SK-N-SH treated with all-trans-retinoic acid at 6 μM for 48 hours (cell line): Measurements from ENCODE around the gene PRKG1.

Experiments
- ATAC-seq: fragments of 200-7000 bp; cut with Tn5 transposase; 3 replicates; pipeline ENCODE4 v1.9.1; 2020; ENCODE audit warnings: mild to moderate bottlenecking, moderate library complexity
- ARNTL ChIP-seq: fragments of 450-650 bp; formaldehyde crosslinking; IDR thresholded peaks from 2 replicates; pipeline ENCODE4 v1.5.0; 2020; ENCODE audit warnings: low read depth, mild to moderate bottlenecking, moderate library complexity, borderline replicate concordance
- BACH2 ChIP-seq: fragments of 250-450 bp; sonication (Bioruptor Pico); IDR thresholded peaks from 2 replicates; pipeline ENCODE4 v1.9.0; 2021; ENCODE audit warnings: mild to moderate bottlenecking, borderline replicate concordance
- CSDC2 ChIP-seq: fragments of 250-450 bp; sonication (Bioruptor Pico); IDR thresholded peaks from 2 replicates; pipeline ENCODE4 v1.5.0; 2020; ENCODE audit warnings: mild to moderate bottlenecking, moderate library complexity
- ESRRG ChIP-seq: fragments of 250-450 bp; sonication (Bioruptor Pico); IDR thresholded peaks from 2 replicates; pipeline ENCODE4 v1.6.1; 2021; ENCODE audit warnings: mild to moderate bottlenecking
- GLIS3 ChIP-seq: fragments of 250-450 bp; sonication (Bioruptor Pico); IDR thresholded peaks from 2 replicates; pipeline ENCODE4 v1.5.0; 2020; ENCODE audit warnings: mild to moderate bottlenecking, moderate library complexity
- ISL1 ChIP-seq: fragments of 250-450 bp; sonication (Bioruptor Pico); IDR thresholded peaks from 2 replicates; pipeline ENCODE4 v2.1.2; 2022; ENCODE audit warnings: mild to moderate bottlenecking, moderate library complexity
- OSR1 ChIP-seq: fragments of 250-450 bp; sonication (Bioruptor Pico); IDR thresholded peaks from 2 replicates; pipeline ENCODE4 v1.8.0; 2022; ENCODE audit warnings: moderate library complexity, mild to moderate bottlenecking, inconsistent platforms
- PATZ1 ChIP-seq: fragments of 250-450 bp; sonication (Bioruptor Pico); IDR thresholded peaks from 2 replicates; pipeline ENCODE4 v1.8.0; 2020; ENCODE audit warnings: mild to moderate bottlenecking, moderate library complexity, borderline replicate concordance
- POU6F1 ChIP-seq: fragments of 250-450 bp; sonication (Bioruptor Pico); IDR thresholded peaks from 2 replicates; pipeline ENCODE4 v1.8.0; 2021; ENCODE audit warnings: low read depth, mild to moderate bottlenecking, moderate library complexity, borderline replicate concordance
- PPARA ChIP-seq: fragments of 250-450 bp; sonication (Bioruptor Pico); IDR thresholded peaks from 2 replicates; pipeline ENCODE4 v1.5.0; 2020; ENCODE audit warnings: mild to moderate bottlenecking, borderline replicate concordance
- RARB ChIP-seq: fragments of 250-450 bp; sonication (Bioruptor Pico); IDR thresholded peaks from 2 replicates; pipeline ENCODE4 v1.8.0; 2021; ENCODE audit warnings: mild to moderate bottlenecking, moderate library complexity
- SNAI2 ChIP-seq: fragments of 250-450 bp; sonication (Bioruptor Pico); IDR thresholded peaks from 2 replicates; pipeline ENCODE4 v1.5.0; 2020; ENCODE audit warnings: mild to moderate bottlenecking, moderate library complexity
- TCF4 ChIP-seq: fragments of 250-450 bp; sonication (Bioruptor Pico); IDR thresholded peaks from 2 replicates; pipeline ENCODE4 v1.8.0; 2021; ENCODE audit warnings: mild to moderate bottlenecking, moderate library complexity, borderline replicate concordance
- TOX ChIP-seq: fragments of 250-450 bp; sonication (Bioruptor Pico); IDR thresholded peaks from 2 replicates; pipeline ENCODE4 v1.8.0; 2021; ENCODE audit warnings: mild to moderate bottlenecking, moderate library complexity, borderline replicate concordance
- TSHZ2 ChIP-seq: fragments of 250-450 bp; sonication (Bioruptor Pico); IDR thresholded peaks from 2 replicates; pipeline ENCODE4 v1.5.0; 2020; ENCODE audit warnings: mild to moderate bottlenecking, moderate library complexity
- ZC3H10 ChIP-seq: fragments of 250-450 bp; sonication (Bioruptor Pico); IDR thresholded peaks from 2 replicates; pipeline ENCODE4 v1.5.1; 2021; ENCODE audit warnings: mild to moderate bottlenecking, moderate library complexity
- ZFP3 ChIP-seq: fragments of 250-450 bp; sonication (Bioruptor Pico); IDR thresholded peaks from 2 replicates; pipeline ENCODE4 v1.5.0; 2020; ENCODE audit warnings: mild to moderate bottlenecking, moderate library complexity
- ZFP30 ChIP-seq: fragments of 450-650 bp; formaldehyde crosslinking; IDR thresholded peaks from 2 replicates; pipeline ENCODE4 v1.5.0; 2022; ENCODE audit warnings: mild to moderate bottlenecking, moderate library complexity
- ZNF565 ChIP-seq: fragments of 450-650 bp; formaldehyde crosslinking; conservative IDR thresholded peaks from 2 replicates; pipeline ENCODE4 v1.5.0; 2020; ENCODE audit warnings: low read depth, mild to moderate bottlenecking, moderate library complexity
- ZNF70 ChIP-seq: fragments of 450-650 bp; formaldehyde crosslinking; IDR thresholded peaks from 2 replicates; pipeline ENCODE4 v1.5.0; 2020; ENCODE audit warnings: mild to moderate bottlenecking, moderate library complexity
- ZNF8 ChIP-seq: fragments of 450-650 bp; formaldehyde crosslinking; IDR thresholded peaks from 2 replicates; pipeline ENCODE4 v1.5.0; 2020; ENCODE audit warnings: mild to moderate bottlenecking, moderate library complexity
- TF ChIP-seq, protein P1 (sequence below): fragments of 250-450 bp; sonication (Bioruptor Pico); IDR thresholded peaks from 2 replicates; pipeline ENCODE4 v1.5.1; 2021; ENCODE audit warnings: mild to moderate bottlenecking, moderate library complexity
- TF ChIP-seq, protein P2 (sequence below): fragments of 250-450 bp; sonication (Bioruptor Pico); IDR thresholded peaks from 2 replicates; pipeline ENCODE4 v1.5.1; 2020; ENCODE audit warnings: low read depth, mild to moderate bottlenecking, moderate library complexity

PRKG1 gene

DNA sequence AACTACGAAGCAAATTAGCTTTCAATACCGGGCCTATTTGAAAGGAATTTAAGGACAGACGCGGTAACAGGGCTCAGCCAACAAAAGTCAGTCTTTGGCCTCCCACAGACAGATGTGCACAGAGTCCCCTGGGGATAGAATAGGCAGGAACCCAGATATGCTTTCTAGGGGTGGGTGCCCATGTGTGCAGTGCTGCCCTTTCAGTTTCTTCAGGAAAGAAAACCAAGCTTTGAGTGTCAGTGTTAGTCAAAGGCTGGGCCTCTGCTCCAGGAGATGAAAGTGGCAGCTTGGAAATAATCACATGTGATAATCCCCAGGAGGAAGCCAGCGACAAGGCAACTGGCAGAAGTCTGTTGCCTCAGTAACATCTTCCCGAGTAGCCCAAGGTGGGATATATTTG, 668.9 kb downstream of the PRKG1 start:
- TF ChIP-seq OSR1 (CRISPR knock-in tag) (no peak), PATZ1 (CRISPR knock-in tag) (no peak), ZC3H10 (CRISPR knock-in tag) (no peak), BACH2 (CRISPR knock-in tag) (no peak), RARB (CRISPR knock-in tag) (no peak), ZNF70 (CRISPR knock-in tag) (no peak), CSDC2 (CRISPR knock-in tag) (no peak), ZFP3 (CRISPR knock-in tag) (no peak), SNAI2 (CRISPR knock-in tag) (no peak), ESRRG (CRISPR knock-in tag) (no peak), GLIS3 (no peak), TCF4 (CRISPR knock-in tag) (no peak), ZFP30 (CRISPR knock-in tag) (no peak), ARNTL (no peak), TSHZ2 (CRISPR knock-in tag) (no peak)
- TF ChIP-seq, protein P1, sequence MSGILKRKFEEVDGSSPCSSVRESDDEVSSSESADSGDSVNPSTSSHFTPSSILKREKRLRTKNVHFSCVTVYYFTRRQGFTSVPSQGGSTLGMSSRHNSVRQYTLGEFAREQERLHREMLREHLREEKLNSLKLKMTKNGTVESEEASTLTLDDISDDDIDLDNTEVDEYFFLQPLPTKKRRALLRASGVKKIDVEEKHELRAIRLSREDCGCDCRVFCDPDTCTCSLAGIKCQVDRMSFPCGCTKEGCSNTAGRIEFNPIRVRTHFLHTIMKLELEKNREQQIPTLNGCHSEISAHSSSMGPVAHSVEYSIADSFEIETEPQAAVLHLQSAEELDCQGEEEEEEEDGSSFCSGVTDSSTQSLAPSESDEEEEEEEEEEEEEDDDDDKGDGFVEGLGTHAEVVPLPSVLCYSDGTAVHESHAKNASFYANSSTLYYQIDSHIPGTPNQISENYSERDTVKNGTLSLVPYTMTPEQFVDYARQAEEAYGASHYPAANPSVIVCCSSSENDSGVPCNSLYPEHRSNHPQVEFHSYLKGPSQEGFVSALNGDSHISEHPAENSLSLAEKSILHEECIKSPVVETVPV (CRISPR knock-in tag), result no peak
- no peak for ATAC-seq

- TF ChIP-seq ZNF8 (CRISPR knock-in tag), result no peak
- TF ChIP-seq, protein P2, sequence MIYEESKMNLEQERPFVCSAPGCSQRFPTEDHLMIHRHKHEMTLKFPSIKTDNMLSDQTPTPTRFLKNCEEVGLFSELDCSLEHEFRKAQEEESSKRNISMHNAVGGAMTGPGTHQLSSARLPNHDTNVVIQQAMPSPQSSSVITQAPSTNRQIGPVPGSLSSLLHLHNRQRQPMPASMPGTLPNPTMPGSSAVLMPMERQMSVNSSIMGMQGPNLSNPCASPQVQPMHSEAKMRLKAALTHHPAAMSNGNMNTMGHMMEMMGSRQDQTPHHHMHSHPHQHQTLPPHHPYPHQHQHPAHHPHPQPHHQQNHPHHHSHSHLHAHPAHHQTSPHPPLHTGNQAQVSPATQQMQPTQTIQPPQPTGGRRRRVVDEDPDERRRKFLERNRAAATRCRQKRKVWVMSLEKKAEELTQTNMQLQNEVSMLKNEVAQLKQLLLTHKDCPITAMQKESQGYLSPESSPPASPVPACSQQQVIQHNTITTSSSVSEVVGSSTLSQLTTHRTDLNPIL (CRISPR knock-in tag), result no peak
- TF ChIP-seq TSHZ2 (CRISPR knock-in tag), result no peak
- no peak for TF ChIP-seq GLIS3
- TF ChIP-seq RARB (CRISPR knock-in tag), result no peak
- no peak for TF ChIP-seq ZFP30 (CRISPR knock-in tag)
- TF ChIP-seq ZFP3 (CRISPR knock-in tag), result no peak
- TF ChIP-seq TOX (CRISPR knock-in tag), result no peak
- TF ChIP-seq ESRRG (CRISPR knock-in tag), result no peak
- TF ChIP-seq PPARA (CRISPR knock-in tag), result no peak
- TF ChIP-seq ZNF565, result no peak
- no peak for TF ChIP-seq ZNF70 (CRISPR knock-in tag)
- no peak for TF ChIP-seq OSR1 (CRISPR knock-in tag)
- TF ChIP-seq POU6F1 (CRISPR knock-in tag), result no peak
- TF ChIP-seq ISL1 (CRISPR knock-in tag), result no peak
- TF ChIP-seq CSDC2 (CRISPR knock-in tag), result no peak
- no peak for ATAC-seq
These were observed 670.1 kb downstream of the PRKG1 start for GRCh38 chr10:51744235-51745000.
